Peyer's patch (tissue), 4 donors: Measurements from ENCODE around the gene PPP2R2C. TPM values are rescaled to one million over a fixed set of nuclear protein-coding genes. Genes with fewer than 3 reads are reported as not detected.

Source experiments
- DNase-seq, 3 donors: peaks; one replicate each; pipeline ENCODE4 v3.0.0-alpha.2; 2017 to 2019
- H3K27ac ChIP-seq, 4 donors: fragments of 200-600 bp; sonication (generic); one replicate each; pipeline ENCODE4 v1.5.1; 2016 to 2019
- H3K27me3 ChIP-seq, 2 donors: fragments of 200-600 bp; sonication (generic); one replicate each; pipeline ENCODE4 v1.5.1; 2019
- H3K36me3 ChIP-seq, 3 donors: fragments of 200-600 bp; sonication (generic); one replicate each; pipeline ENCODE4 v1.5.1; 2016 to 2019
- H3K4me1 ChIP-seq, 4 donors: fragments of 200-600 bp; sonication (generic); one replicate each; pipeline ENCODE4 v1.5.1; 2016 to 2019
- H3K4me3 ChIP-seq, 4 donors: fragments of 200-600 bp; sonication (generic); 1 replicate in 3 of 4; 2 replicates in 1 of 4; pipeline ENCODE4 v1.5.1; 2016 to 2019; ENCODE audit warnings: mild to moderate bottlenecking in 1 of 4
- H3K9me3 ChIP-seq, 4 donors: fragments of 200-600 bp; sonication (generic); one replicate each; pipeline ENCODE4 v1.5.1; 2016 to 2019; ENCODE audit warnings: mild to moderate bottlenecking in 1 of 4
- CTCF ChIP-seq, 6 experiments: fragments of 450-650 bp in 4 of 6; fragments of 200-600 bp in 2 of 6; sonication (generic) in 1 of 6; IDR thresholded peaks; one replicate each; pipeline ENCODE4 v1.5.1; 2017 to 2019; ENCODE audit warnings: antibody characterized with exemption in 6 of 6, mild to moderate bottlenecking in 3 of 6, moderate library complexity in 1 of 6
- POLR2A ChIP-seq, 2 donors: fragments of 450-650 bp; IDR thresholded peaks; one replicate each; pipeline ENCODE4 v1.5.1; 2017; ENCODE audit warnings: antibody characterized with exemption in 2 of 2, mild to moderate bottlenecking in 2 of 2, moderate library complexity in 2 of 2
- total RNA-seq, 4 donors: library from RNA; depleted of rRNA; stranded (reverse); fragments of >200 nt; gene quantifications; one replicate each; pipeline ENCODE4 v1.1.0, GENCODE V29; 2016

PPP2R2C gene
- total RNA-seq, 4 donors from 2014 or later = 0.27 to 4.1 TPM; not detected in 2

- no peak for DNase-seq
- Histone ChIP-seq H3K4me3 (no peak overlapping the region), H3K9me3 (no peaks in the 10 kb centered on the region), H3K36me3 (no peaks in the 10 kb centered on the region), H3K27ac (no peak overlapping the region), H3K27me3 (no peaks in the 10 kb centered on the region), H3K4me1 (no peaks in the 10 kb centered on the region)
- no peak for TF ChIP-seq CTCF (IDR thresholded peaks at IDR 0.05)
- no peak for TF ChIP-seq POLR2A (IDR thresholded peaks at IDR 0.05)
Measured at GRCh38 chr4:6441202-6441582, 31.2 kb downstream of the PPP2R2C start.

GRCh38 chr4:6440506-6441201, 31.8 kb downstream of the PPP2R2C start:
- H3K27me3 ChIP-seq = no peaks in the 10 kb centered on the region
- peak in 1 of 3 donors; percentile 22 for DNase-seq
- no peaks in the 10 kb centered on the region for H3K9me3 ChIP-seq
- no peaks in the 10 kb centered on the region for H3K36me3 ChIP-seq
- H3K4me1 ChIP-seq = no peaks in the 10 kb centered on the region
- H3K4me3 ChIP-seq = no peak overlapping the region
- no peak overlapping the region for H3K27ac ChIP-seq
- TF ChIP-seq POLR2A (IDR thresholded peaks at IDR 0.05) (no peak), CTCF (IDR thresholded peaks at IDR 0.05) (no peak)

- Histone ChIP-seq H3K4me3 (no peak overlapping the region), H3K36me3 (no peaks in the 10 kb centered on the region), H3K4me1 (no peaks in the 10 kb centered on the region), H3K27ac (no peak overlapping the region), H3K27me3 (no peaks in the 10 kb centered on the region), H3K9me3 (no peaks in the 10 kb centered on the region)
- TF ChIP-seq CTCF (IDR thresholded peaks at IDR 0.05) (no peak), POLR2A (IDR thresholded peaks at IDR 0.05) (no peak)
- no peak for DNase-seq
Measured at GRCh38 chr4:6439120-6439762, 33.2 kb downstream of the PPP2R2C start.

- TF ChIP-seq POLR2A (IDR thresholded peaks at IDR 0.05) (no peak), CTCF (IDR thresholded peaks at IDR 0.05) (no peak)
- Histone ChIP-seq H3K27me3 (no peaks in the 10 kb centered on the region), H3K4me1 (no peaks in the 10 kb centered on the region), H3K4me3 (no peak overlapping the region), H3K27ac (no peak overlapping the region), H3K36me3 (no peaks in the 10 kb centered on the region), H3K9me3 (peaks cover 0 to 5% (median 0%) of the 10 kb centered on the region in 4 donors)
- DNase-seq = no peak
Measured at GRCh38 chr4:6437826-6438238, 34.6 kb downstream of the PPP2R2C start.

- Histone ChIP-seq H3K27me3 (no peaks in the 10 kb centered on the region), H3K9me3 (peaks cover 0 to 5% (median 0%) of the 10 kb centered on the region in 4 donors), H3K4me1 (no peaks in the 10 kb centered on the region), H3K4me3 (no peak overlapping the region), H3K36me3 (no peaks in the 10 kb centered on the region), H3K27ac (no peak overlapping the region)
- no peak for DNase-seq
- no peak for TF ChIP-seq CTCF (IDR thresholded peaks at IDR 0.05)
- TF ChIP-seq POLR2A (IDR thresholded peaks at IDR 0.05) = no peak
Measured at GRCh38 chr4:6435010-6435409, 37.4 kb downstream of the PPP2R2C start.
